Loucy (cell line): ENCODE results near the gene CDH19.

ENCODE experiments used
- H2AFZ ChIP-seq: fragments of 200-600 bp; sonication (generic); 2 replicates; pipeline ENCODE4 v1.6.0; 2016; ENCODE audit warnings: antibody characterized with exemption, mild to moderate bottlenecking, low read length, moderate library complexity
- H3F3A ChIP-seq: fragments of 200-600 bp; 2 replicates; pipeline ENCODE4 v1.6.0; 2016; ENCODE audit warnings: antibody characterized with exemption, low read depth, mild to moderate bottlenecking
- H3K27me3 ChIP-seq: fragments of 200-600 bp; sonication (generic); 2 replicates; pipeline ENCODE4 v1.6.1; 2014; ENCODE audit warnings: low read length, mild to moderate bottlenecking; ENCODE audit not compliant: insufficient read depth, poor library complexity, severe bottlenecking
- H3K36me3 ChIP-seq: fragments of 200-600 bp; sonication (generic); 2 replicates; pipeline ENCODE4 v1.6.1; 2016; ENCODE audit warnings: low read length; ENCODE audit not compliant: insufficient read depth
- H3K4me1 ChIP-seq: fragments of 200-600 bp; sonication (generic); 2 replicates; pipeline ENCODE4 v1.5.1; 2014; ENCODE audit warnings: low read length, mild to moderate bottlenecking; ENCODE audit not compliant: insufficient read depth, poor library complexity, severe bottlenecking
- H3K4me2 ChIP-seq: fragments of 200-600 bp; sonication (generic); 2 replicates; pipeline ENCODE4 v1.6.0; 2014; ENCODE audit warnings: antibody characterized with exemption, low read length, low read depth, mild to moderate bottlenecking; ENCODE audit not compliant: poor library complexity, severe bottlenecking
- H3K4me3 ChIP-seq: fragments of 200-600 bp; sonication (generic); 2 replicates; pipeline ENCODE4 v1.5.1; 2014; ENCODE audit warnings: low read length, mild to moderate bottlenecking, mixed read lengths; ENCODE audit not compliant: poor library complexity, severe bottlenecking
- H3K79me2 ChIP-seq: fragments of 200-600 bp; sonication (generic); 2 replicates; pipeline ENCODE4 v1.6.1; 2014; ENCODE audit warnings: low read length; ENCODE audit not compliant: insufficient read depth
- H3K9ac ChIP-seq: fragments of 200-600 bp; sonication (generic); 2 replicates; pipeline ENCODE4 v1.6.0; 2014; ENCODE audit warnings: mild to moderate bottlenecking, low read depth, low read length, moderate library complexity; ENCODE audit not compliant: poor library complexity, severe bottlenecking
- H3K9me2 ChIP-seq: fragments of 200-600 bp; sonication (generic); replicated peaks from 2 replicates; pipeline ENCODE4 v1.6.1; 2016; ENCODE audit warnings: low read depth, low read length, mixed read lengths
- H3K9me3 ChIP-seq: fragments of 200-600 bp; sonication (generic); 2 replicates; pipeline ENCODE4 v1.6.1; 2014; ENCODE audit warnings: mild to moderate bottlenecking, antibody characterized with exemption, low read length, low read depth; ENCODE audit not compliant: insufficient read depth
- H4K20me1 ChIP-seq: fragments of 200-600 bp; sonication (generic); 2 replicates; pipeline ENCODE4 v1.6.0; 2014; ENCODE audit warnings: antibody characterized with exemption, low read length, mild to moderate bottlenecking; ENCODE audit not compliant: insufficient read depth, poor library complexity, severe bottlenecking
- CTCF ChIP-seq: fragments of 200-600 bp; sonication (generic); conservative IDR thresholded peaks from 2 replicates; pipeline ENCODE4 v1.5.1; 2014; ENCODE audit warnings: mild to moderate bottlenecking, antibody characterized with exemption, low read length
- EZH2phosphoT487 ChIP-seq: fragments of 200-600 bp; IDR thresholded peaks from 2 replicates; pipeline ENCODE4 v1.6.1; 2018; ENCODE audit warnings: antibody characterized with exemption, mild to moderate bottlenecking, moderate library complexity, borderline replicate concordance

The CDH19 gene

GRCh38 chr18:66645983-66646382 lies 42.1 kb upstream of the CDH19 start:
- H3K79me2 ChIP-seq: no peaks in the 10 kb centered on the region

GRCh38 chr18:66641056-66641455 lies 37.2 kb upstream of the CDH19 start:
- Histone ChIP-seq H3K9me2 (no peaks in the 10 kb centered on the region), H3K9me3 (no peaks in the 10 kb centered on the region), H3K27me3 (no peaks in the 10 kb centered on the region), H3K36me3 (no peaks in the 10 kb centered on the region), H3K4me1 (no peaks in the 10 kb centered on the region), H3F3A (no peaks in the 10 kb centered on the region), H2AFZ (no peak overlapping the region), H4K20me1 (no peaks in the 10 kb centered on the region), H3K79me2 (no peaks in the 10 kb centered on the region), H3K4me2 (no peak overlapping the region), H3K9ac (no peak overlapping the region), H3K4me3 (no peak overlapping the region)
- no peak for TF ChIP-seq CTCF

More at GRCh38 chr18:66645983-66646382, 42.1 kb upstream of the CDH19 start:
- Histone ChIP-seq H3K36me3 (no peaks in the 10 kb centered on the region), H3K4me3 (no peak overlapping the region), H3K4me2 (no peak overlapping the region), H3K9ac (no peak overlapping the region), H3K9me2 (no peaks in the 10 kb centered on the region), H3K4me1 (no peaks in the 10 kb centered on the region), H3K9me3 (no peaks in the 10 kb centered on the region), H3K27me3 (no peaks in the 10 kb centered on the region), H4K20me1 (no peaks in the 10 kb centered on the region), H2AFZ (no peak overlapping the region), H3F3A (no peaks in the 10 kb centered on the region)
- TF ChIP-seq EZH2phosphoT487 (no peak), CTCF (no peak)

GRCh38 chr18:66640431-66640830 lies 36.5 kb upstream of the CDH19 start:
- Histone ChIP-seq H4K20me1 (no peaks in the 10 kb centered on the region), H3K9me2 (no peaks in the 10 kb centered on the region), H3F3A (no peaks in the 10 kb centered on the region), H3K4me1 (no peaks in the 10 kb centered on the region), H3K9ac (no peak overlapping the region), H2AFZ (no peak overlapping the region), H3K79me2 (no peaks in the 10 kb centered on the region), H3K27me3 (no peaks in the 10 kb centered on the region), H3K4me2 (no peak overlapping the region), H3K36me3 (no peaks in the 10 kb centered on the region), H3K9me3 (no peaks in the 10 kb centered on the region), H3K4me3 (no peak overlapping the region)
- no peak for TF ChIP-seq CTCF
- no peak for TF ChIP-seq EZH2phosphoT487
